CD4-positive, alpha-beta T cell treated with Interleukin-2 at 100 ng/mL for 4 hours (primary cell): Measurements from ENCODE around the gene BOC.
"Not testable (repeated sequence)": the region's sequence is repeated elsewhere in the genome, so short reads cannot be mapped to it uniquely, and the experiment has no call there.

Experiments used
- DNase-seq: peaks from one replicate; pipeline ENCODE4 v3.0.0-alpha.2; 2020; ENCODE audit warnings: low spot score

The BOC gene, protein sequence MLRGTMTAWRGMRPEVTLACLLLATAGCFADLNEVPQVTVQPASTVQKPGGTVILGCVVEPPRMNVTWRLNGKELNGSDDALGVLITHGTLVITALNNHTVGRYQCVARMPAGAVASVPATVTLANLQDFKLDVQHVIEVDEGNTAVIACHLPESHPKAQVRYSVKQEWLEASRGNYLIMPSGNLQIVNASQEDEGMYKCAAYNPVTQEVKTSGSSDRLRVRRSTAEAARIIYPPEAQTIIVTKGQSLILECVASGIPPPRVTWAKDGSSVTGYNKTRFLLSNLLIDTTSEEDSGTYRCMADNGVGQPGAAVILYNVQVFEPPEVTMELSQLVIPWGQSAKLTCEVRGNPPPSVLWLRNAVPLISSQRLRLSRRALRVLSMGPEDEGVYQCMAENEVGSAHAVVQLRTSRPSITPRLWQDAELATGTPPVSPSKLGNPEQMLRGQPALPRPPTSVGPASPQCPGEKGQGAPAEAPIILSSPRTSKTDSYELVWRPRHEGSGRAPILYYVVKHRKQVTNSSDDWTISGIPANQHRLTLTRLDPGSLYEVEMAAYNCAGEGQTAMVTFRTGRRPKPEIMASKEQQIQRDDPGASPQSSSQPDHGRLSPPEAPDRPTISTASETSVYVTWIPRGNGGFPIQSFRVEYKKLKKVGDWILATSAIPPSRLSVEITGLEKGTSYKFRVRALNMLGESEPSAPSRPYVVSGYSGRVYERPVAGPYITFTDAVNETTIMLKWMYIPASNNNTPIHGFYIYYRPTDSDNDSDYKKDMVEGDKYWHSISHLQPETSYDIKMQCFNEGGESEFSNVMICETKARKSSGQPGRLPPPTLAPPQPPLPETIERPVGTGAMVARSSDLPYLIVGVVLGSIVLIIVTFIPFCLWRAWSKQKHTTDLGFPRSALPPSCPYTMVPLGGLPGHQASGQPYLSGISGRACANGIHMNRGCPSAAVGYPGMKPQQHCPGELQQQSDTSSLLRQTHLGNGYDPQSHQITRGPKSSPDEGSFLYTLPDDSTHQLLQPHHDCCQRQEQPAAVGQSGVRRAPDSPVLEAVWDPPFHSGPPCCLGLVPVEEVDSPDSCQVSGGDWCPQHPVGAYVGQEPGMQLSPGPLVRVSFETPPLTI

DNA sequence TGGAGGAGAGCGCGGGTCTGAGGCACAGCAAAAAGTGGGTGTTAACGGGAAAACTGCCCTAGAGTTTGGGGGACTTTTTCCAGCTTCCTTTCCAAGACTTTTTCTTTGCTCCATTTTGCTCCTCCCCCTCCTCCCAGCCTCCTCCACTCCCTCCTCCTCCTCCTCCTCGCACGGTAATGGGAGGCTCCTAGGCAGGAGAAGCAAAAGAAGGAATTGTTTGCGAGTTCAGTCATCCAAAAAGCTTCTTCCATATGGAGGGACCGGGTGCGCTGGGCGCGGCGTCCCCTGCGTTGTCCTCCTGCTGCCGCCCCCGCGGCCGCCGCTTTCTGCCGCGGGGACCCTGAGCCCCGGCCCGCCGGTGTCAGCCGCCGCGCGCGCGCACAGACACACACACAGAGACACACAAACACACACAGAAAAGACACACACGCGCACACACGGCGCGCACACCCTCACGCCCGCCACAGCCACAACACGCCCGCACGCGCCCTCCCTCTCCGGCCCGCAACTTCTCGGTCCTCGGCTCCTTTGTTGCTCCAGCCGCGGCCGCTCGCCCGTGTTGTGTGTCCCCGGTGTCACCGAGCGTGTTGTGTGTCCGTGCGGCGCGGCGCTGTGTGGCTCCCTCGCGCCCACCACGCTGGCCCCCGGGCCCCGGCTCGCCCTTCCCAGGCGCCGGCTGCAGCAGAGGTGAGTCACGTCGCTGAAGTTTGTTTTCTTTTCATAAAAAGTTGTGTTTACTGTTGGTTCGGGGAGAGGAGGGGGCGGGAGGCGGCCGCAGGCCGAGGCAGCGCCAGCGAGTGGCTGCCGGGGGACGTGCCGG lies at the start of gene BOC:
TSS of gene BOC (plus strand) at position 228 of the 820 bp plus-strand sequence. CDS start 38,246 bp downstream, outside the sequence.
- DNase-seq, result no peak

DNA sequence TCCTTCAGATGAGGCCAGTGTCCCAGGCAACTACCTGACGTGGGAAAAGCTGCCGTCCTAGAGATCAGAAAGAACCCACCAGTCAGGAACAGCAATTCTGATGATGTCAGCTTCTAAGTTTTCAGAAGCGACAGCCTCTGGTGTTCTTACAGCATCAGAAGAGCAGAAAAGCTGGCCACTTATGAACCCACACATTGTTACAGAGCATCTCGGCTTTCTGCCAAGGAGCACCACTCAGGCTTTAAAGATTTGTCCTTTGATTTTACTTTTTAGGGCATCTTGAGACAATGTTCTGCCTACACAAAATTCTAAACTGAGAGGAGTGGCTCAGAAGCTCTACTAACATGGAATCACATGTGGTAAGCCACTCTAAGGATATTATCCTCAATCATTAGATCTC lies 49.7 kb upstream of the BOC start:
- no peak for DNase-seq

DNA sequence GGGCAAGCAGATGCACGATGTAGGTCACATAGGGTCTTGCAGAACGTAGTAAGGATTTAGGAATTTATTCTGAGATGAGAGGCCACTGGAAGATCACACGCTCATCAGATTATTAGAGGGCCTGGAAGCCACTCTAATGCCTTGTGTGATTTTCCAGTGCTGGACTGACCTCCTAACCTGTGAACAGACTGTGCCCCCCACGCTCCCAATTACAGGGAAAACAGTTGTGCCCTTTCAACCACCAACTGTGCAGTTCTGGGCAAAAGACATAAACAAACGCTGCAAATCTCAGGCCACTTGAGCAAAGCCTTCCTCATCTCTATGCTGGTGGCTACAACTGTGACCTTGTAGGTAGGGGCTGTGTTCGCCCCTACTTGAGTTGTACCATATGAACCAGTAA lies 48.2 kb upstream of the BOC start:
- no peak for DNase-seq

DNA sequence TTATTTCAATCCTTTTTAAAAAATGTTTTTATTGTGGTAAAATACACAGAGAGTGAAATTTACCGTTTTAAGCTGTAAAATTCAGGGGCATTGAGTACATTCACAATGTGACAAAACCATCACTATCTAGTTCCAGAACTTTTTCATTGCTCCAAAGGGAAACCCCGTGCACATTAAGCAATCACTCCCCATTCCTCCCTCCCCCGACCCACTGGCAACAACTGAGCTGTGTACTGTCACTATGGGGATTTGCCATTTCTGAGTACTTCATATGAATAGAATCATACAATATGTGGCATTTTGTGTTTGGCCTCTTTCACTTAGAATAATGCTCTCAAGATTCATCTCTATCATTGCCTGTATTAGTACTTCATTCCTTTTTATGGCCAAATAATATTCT lies 45.5 kb upstream of the BOC start:
- DNase-seq, result no peak

DNA sequence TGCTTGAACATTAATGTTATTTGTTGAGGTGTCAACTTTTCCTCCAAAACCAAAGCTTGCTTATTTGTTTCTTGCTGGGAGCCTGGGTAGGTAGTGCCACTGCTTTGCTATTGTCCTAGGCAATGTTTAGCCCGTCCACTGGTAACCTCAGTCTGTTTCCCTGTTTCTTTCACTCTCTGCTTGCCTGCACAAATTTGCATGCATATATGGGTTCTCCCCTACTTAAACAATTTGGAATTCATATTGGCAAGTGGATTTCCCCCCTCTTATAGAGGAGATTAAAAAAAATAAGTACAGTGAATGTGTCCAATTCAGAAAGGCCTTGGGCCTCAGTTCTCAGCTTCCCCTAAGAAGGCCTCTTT lies 45.0 kb upstream of the BOC start:
- no peak for DNase-seq

DNA sequence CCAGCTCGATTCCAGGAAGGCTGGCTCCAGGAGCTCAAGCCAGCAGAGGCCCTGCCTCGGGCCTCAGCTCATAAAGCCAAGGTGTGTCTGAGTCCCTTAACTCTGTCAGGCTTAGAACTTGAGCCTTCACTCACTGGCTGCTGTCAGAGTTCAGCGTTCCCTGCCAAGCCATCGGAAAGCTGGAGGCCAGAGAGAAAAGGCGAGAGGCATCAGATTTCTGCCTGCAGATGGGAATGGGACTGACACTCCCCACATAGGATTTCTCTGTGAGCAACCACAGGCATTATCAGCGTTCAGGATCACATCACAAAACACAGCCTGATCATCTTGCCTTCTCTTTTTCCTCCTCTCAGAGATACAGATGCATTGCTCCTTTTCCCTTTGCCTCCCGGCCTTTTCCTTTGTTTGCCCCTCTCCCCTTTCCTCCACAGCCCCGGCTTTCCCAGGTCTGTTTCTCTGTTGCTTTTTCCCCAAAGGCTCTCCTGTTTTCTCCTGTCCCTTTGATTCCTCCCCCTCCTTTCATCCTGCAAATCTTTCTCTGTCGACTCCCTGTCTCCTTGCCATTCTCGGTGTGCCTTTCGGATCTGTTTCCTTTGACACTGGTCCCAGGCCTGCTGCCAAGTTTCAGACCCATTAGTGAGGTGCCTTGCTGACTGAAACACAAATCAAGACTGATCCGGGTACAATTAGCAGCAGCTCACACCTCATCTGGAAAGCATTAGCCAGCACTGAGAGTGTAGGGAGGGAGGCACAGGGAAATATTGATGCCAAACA lies 44.5 kb upstream of the BOC start:
- no peak for DNase-seq

DNA sequence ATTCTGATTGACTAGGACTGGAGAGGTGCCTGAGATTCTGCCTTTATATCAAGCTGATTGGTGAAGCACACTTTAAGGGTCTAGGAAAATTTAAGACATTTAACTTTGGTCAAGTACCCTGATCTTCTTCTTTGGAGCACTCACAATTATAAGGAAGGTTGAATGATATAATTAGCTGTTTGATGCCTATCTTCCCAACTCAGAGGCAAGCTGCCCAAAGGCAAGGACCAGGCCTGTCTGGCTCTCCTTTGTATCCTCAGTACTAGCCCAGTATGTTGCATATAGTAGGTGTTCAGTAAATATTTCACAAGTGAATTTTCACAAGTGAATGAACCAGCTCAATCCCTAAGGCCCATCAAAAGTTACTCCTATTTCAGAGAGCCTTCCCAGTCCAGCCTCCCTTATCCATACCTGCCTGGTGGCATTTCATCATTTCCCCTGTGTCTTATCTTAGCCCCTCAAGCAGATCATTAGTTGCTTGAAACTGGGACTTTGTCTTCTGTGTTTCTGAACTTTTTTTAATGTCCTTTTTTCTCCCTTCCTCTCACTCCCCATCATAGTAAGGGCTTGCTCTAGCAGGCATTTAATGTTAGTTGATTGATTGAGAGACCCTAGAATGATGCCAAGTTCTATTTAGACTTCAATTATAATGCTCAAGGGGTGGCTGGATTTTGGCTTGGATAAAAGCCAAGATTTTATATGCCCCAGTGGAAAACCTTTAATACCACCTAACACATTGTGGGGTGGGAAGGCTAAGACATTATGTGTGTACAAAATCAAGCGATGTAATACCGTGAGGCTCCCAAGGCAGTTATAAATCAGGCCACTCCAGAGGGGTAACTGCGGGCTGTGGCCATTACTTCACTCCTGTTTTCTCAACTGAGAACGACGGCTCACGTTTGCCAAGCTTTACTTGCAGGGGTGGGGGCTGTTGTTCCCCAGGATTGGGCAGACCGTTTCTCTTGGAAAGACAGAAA lies 43.2 kb upstream of the BOC start:
- no peak for DNase-seq

DNA sequence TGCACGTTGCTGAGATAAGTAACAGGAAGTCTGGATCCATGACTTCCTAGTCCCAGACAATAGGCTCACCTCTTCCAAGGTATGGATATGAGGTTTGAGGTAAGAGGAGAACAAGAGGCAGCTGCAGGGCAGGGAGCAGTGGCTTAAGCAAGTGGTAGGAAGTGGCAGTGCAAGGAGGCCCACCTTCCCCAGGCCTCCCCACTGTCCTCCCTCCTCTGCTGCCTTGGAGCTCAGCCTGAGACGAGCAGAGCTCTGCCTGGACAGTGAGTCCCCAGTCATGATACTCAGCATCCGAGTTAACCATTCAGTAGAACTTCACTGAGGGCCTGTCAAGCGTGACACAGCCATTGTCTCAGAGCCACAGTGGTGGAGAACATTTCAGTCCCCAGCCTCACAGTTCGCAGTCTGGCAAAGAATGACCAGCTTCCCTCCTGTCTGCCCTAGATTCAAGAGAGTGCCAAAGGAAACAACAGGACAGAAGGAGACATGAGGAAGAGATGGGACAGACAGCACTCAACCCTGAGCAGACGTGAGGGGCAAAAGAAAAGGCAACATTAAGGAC lies 41.4 kb upstream of the BOC start:
- no peak for DNase-seq

DNA sequence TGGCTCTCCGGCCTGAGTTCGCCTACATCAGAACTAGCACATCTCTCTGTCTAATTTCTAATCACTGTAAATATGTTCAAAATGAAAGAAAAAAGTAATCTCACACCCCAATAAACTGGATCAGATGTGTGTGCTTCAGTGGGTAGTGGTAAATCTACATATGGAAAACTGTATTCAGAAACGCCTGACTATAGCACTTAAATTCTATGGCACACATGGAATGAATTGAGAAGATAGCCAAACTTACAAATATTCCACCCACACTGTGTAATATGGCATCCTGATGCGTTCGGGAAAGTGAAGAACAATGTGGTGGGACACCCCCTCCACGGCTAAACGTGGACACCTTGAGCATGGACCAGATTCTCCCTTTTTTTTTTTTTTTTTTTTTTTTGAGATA lies 40.6 kb upstream of the BOC start:
- no peak for DNase-seq

DNA sequence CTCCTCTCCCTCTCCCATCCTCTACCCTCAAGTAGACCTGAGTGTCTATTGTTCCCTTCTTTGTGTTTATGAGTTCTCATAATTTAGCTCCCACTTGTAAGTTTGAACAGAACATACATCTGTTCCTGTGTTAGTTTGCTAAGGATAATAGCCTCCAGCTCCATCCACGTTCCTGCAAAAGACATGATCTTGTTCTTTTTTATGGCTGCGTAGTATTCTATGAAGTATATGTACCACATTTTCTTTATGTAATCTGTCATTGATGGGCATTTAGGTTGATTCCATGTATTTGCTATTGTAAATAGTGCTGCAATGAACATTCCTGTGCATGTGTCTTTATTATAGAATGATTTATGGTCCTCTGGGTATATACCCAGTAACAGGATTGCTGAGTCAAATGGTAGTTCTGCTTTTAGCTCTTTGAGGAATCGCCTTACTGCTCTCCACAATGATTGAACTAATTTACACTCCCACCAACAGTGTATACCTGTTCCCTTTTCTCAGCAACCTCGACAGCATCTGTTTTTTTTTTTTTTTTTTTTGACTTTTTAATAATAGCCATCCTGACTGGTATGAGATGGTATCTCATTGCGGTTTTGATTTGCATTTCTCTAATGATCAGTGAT lies 39.6 kb upstream of the BOC start:
- not testable (repeated sequence) for DNase-seq

DNA sequence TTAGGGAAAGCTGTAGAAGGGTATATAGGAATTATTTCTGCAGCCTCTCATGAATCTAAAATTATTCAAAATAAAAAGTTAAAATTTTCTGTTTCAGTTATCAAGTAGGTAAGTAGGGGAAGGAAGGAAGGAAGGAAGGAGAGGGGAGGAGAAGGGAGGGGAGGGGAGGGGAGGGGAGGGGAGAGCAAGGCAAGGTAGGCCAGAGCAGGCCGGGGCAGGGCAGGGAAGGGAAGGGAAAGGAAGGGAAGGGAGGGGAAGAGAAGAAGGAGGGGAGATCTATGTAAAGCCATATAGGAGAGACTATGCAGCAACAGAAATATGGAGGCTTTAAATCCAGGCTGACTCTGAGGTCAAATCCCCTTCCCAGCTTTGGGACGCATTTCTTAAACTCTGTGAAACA lies 38.3 kb upstream of the BOC start:
- no peak for DNase-seq

DNA sequence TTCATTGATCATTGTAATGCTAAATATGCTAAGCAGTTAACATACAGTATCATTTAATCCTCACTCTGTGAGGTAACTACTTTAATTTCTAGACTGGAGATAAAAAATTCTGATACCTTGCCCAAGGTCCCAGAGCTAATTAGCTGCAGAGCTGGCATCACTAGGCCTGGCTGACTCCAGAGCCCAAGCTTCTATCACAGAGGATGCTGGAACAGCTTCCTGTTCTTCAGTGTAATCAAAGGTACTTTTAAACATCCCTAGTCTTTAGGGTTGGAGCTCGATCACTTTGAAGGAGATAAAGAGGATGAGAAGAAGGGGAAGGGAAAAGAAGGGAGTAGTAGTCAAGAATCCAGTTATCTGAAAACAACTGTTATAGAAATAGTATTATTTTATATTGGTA lies 37.1 kb upstream of the BOC start:
- no peak for DNase-seq

DNA sequence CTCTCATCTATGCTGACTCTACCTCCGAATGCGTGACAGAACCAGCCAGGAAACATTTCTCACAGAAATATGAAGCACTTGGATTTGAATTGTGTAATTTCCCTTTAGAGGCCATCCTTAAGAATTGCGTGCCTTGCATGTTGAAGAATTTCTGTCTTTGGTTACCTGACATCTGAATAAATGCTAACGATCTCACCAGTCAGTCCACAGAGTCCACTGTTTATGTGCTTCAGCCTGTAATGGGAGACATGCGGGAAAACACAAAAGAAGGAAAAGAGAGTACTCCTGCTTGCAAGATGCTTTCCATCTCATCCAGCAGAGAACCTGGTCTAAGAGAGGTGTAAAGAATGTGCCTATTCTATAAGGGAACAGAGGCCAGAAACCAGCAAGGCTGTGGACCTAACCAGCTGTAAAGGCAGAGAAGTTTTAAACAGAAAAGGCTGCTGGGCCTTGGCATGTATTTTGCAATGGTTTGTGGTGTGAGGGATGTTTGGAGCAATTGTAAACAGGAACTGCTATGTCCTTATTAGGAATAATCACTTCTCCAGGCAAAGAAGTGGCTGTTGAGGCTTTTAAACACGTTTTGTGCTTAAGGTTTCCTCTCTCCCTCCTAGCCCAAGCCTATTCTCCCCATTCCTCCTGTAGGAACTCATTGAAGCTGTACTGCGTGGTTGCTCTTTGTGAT lies 36.4 kb upstream of the BOC start:
- no peak for DNase-seq

DNA sequence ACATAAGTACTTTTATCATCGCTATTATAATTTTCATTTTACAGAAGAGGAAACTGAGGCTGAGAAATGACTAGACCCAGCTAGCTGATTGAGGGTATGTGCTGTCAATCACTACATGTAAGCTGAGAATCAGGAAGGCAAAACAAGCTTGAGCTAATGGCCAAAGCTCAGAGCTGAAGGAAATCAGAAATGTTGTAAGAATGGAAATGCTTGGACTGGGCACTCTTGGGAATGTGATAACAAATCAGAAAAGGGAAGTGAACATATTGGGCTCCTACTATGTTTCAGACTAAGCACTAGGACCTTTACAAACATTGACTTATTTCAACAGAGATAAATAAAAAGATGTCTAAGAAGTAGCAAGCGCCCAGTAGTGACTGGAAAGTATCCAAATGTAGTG lies 33.8 kb upstream of the BOC start:
- DNase-seq, result no peak

DNA sequence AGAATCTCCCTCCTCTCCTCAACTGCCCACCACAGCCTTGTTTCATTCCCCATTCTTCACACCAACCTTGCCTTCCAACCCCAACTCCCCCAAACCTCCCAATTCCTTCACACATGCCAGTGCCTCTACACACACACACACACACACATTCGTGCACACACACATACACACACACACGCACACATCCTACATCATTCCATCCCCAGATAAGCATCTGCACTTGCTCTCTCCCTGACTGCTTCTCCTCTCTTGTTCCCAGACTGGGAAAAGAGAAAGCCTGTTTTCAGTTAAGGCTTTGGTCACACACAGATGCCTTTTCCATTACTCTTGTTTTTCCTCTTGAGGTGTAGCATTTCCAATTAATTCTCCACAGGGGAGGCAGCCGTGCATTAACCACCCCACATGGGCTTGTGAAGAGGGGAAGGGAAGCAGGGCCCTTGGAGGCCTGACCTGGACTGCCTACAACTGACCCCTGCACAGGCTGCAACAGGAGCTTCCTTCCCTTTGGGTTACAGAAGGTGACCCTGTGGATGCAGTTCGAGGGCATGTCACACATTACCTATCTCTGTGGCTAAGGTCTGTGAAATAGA lies 32.0 kb upstream of the BOC start:
- DNase-seq, result no peak

DNA sequence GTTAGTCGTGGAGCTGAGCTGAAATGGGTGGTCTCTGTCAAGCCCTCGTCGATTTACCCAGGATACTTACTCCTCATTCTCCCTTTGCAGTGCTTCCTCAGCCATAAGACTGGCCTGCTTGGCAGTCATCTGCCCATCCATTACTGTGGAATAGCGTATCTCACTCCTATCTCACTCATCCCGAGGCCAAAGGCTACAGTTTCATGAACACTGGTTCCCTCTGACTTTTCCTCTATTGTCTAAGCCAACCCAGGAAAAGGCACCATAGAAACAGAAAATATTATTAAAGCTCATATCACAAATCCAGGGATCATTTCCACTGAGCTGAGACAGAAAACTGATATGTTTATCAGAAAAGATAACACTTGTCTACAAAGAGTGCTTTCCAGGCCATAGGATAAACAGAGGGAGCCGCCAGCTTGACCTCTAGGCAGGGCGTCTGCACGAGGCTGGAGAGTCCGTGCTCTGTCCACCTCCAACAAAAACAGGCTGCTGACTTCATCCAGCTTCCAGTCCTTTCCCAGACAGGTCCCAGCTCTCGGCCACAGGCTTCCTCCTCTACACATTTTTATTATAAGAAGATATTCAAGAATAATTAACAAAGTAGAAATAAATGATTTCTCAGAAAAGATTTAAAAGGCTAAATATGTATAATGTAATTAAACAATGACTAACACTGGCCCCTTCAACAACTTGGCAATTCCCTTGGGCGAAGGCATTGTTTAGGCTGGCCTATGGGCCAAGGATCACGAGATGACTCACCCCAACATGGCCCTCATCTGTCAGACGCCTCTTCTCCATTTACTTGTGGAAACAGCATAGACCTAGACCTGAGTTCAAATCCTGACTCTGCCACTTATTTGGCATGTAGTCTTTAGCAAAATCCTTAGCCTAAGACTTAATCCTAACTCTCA lies 27.4 kb upstream of the BOC start:
- DNase-seq, result no peak

DNA sequence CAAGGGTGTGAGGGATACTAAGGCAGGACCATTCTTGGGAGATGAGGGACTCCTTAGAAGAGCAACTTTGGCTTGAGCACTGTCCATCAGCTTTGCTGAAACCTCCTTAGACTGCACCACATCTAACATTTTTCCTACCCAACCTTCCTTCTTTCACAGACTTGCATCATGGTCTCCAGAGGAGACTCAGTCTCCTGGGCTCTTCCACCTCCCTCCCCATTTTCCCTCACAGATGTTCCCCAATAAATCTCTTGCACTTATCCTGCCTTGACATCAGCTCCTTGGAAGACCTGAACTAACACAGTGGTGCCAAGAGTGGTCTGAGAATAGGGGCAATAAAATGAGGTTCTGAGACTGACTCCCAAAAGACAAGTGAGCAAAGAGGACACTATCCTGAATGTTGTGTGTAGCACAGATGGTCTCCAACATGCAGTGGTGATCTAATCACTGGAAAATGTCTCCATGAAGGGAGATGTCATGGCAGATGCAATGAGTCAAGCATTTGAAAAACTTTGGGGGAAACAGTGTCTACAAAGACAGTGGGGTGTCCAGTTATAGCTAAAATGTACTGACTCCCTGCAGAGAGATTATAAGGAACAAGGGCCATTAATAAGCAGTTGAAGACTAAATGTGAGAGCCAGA lies 26.0 kb upstream of the BOC start:
- DNase-seq, result no peak
